GM04504 (cell line): ENCODE results near the gene PAQR5.
"Not testable (repeated sequence)": the region's sequence is repeated elsewhere in the genome, so short reads cannot be mapped to it uniquely, and the experiment has no call there.

Experiments
- DNase-seq: peaks from one replicate; pipeline ENCODE4 v3.0.0-alpha.2; 2012; ENCODE audit warnings: low read depth

The PAQR5 gene

GRCh38 chr15:69316291-69316690 lies 17.6 kb downstream of the PAQR5 start:
- DNase-seq = no peak

GRCh38 chr15:69317392-69317841 lies 18.7 kb downstream of the PAQR5 start:
- DNase-seq = no peak

DNA sequence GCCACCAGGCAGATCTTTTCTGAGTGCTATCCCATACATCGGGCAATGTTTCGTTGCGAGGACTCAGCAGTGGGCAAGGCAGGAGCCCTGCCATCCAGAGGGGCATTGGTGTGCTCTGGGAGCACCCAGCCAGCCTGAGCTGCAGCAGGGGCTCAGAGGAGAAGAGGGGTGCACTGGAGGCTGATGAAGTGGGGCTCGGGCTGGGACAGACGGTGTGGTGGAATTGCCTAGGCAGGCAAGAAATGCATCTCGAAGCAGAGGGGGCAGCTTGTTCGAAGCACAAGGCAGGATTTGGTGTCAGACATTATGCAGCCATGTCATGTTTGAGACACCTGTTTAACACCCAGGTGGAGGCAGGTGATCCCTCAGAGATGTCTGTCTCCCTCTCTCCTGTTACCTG lies 19.3 kb downstream of the PAQR5 start:
- DNase-seq = no peak

GRCh38 chr15:69319384-69320375 lies 21.0 kb downstream of the PAQR5 start:
- DNase-seq = no peak

- DNase-seq = no peak
Observed at GRCh38 chr15:69320977-69321554, 22.4 kb downstream of the PAQR5 start.

DNA sequence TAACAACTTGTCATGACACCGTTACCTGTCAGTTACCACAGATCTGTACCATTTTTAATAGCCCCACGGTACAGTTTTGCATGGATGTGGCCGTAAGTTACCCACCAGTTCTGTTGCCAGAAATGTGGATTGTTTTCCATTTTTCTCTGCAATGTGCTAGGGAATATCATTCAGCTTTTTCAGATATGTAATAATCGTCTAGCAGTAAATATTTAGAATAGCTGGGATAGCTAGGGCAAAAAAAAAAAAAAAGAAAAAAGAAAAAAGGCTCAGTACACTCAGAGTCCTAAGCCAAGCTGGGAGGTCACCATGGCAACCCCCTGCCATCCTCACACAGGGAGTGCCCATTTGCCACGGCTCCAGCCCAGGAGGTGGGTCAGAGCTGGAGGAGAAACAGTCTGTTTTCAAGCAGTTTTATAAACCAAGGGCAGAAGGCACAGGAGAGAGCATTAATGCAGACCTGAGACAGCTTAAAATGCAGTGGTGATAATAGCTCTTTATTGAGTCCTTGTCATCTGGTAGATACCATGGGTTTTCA lies 25.2 kb downstream of the PAQR5 start:
- DNase-seq = no peak

- DNase-seq = no peak
Observed at GRCh38 chr15:69324565-69324964, 25.9 kb downstream of the PAQR5 start.

- DNase-seq = no peak
Observed at GRCh38 chr15:69325456-69325971, 26.8 kb downstream of the PAQR5 start.

DNA sequence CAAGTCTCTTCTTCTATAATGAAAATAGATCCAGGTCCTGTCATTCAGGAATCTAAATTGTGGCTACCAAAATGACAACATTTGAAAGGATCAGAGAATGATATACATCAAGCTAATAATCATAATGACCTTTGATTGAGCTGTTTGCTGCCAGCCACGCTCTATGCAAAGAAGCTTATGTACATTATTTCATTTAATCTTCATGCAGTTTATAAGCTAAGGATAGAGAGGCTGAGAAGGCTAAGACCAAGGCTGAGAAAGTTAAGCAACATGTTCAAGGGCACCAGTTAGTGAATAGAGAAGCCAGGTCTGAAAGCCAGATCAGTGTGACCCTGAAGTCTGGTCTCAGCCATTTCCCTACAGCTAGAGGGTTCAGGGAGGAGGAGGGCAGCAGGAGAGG lies 29.4 kb downstream of the PAQR5 start:
- DNase-seq = no peak

DNA sequence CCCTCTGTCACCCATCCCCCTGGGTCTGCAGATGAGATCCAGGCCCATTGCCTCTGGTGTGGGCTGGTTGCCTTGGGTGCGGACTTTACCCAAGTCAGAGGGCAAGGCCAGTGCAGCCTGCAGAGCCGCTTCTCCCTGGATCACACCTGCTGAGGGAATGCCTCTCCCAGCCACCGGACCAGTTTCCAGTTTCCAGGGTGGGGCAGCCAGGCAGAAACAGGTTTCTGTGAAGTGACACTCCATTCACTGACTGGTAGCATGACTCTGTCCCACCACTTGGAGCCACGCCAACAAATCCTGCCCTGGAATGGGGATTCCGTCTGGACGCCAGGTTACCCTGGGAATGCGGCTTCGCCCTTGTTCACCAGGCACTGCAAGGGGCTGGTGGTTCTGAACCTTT lies 30.0 kb downstream of the PAQR5 start:
- no peak for DNase-seq

DNA sequence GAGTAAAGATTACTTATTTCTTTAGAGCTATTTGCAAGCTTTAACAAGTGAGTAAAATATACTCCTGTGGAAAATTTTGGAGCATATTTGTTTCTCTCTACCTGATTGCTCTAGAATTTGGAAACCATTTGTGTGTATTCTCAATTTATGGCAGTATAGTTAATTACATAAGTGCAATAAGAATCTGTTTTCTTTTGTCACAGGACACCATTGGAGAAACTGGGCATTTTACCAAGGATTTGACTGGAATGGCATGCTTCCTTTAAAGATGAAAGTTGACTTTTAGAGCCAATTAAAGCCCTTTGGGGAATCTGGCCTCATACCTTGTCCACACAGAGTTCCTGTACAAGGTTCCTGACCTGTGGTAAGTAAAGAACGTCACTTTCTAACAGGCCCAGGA lies 38.4 kb downstream of the PAQR5 start:
- DNase-seq = peak; percentile 20

GRCh38 chr15:69338535-69339213 lies 40.0 kb downstream of the PAQR5 start:
- DNase-seq = no peak

GRCh38 chr15:69339214-69339543 lies 40.5 kb downstream of the PAQR5 start:
- DNase-seq = not testable (repeated sequence)

GRCh38 chr15:69340243-69340900 lies 41.7 kb downstream of the PAQR5 start:
- no peak for DNase-seq

- DNase-seq = no peak
Observed at GRCh38 chr15:69341356-69341755, 42.6 kb downstream of the PAQR5 start.

GRCh38 chr15:69342460-69343076 lies 43.9 kb downstream of the PAQR5 start:
- DNase-seq = no peak

GRCh38 chr15:69343133-69343532 lies 44.4 kb downstream of the PAQR5 start:
- no peak for DNase-seq

DNA sequence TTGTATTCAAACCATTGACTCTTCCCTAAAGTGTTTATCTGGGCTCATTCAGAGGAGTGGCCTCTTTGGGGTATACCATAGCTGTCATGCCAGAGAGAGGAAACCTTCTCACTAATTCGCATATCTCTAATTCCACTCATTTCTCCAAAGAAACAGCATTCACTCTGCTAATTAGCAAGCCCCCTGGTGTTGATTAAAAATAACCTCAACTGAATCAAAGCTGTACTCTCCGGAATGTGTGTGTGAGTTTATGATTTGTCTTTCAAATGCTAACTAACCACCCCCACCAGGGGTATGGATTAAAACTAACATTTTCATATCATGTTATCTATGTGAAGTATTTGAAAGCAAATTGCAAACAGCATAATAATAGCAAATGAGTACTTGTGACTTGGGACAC lies 45.5 kb downstream of the PAQR5 start:
- DNase-seq = no peak

GRCh38 chr15:69346112-69346511 lies 47.4 kb downstream of the PAQR5 start:
- DNase-seq = peak; percentile 16

- no peak for DNase-seq
Observed at GRCh38 chr15:69351333-69351732, 52.6 kb downstream of the PAQR5 start.

GRCh38 chr15:69351884-69352283 lies 53.2 kb downstream of the PAQR5 start:
- DNase-seq = no peak
